Natural killer cell (primary cell): ENCODE data around the gene TNIK. TPM values are rescaled to one million over a fixed set of nuclear protein-coding genes. Genes with fewer than 3 reads are reported as not detected.
"Not testable (repeated sequence)": the region's sequence is repeated elsewhere in the genome, so short reads cannot be mapped to it uniquely, and the experiment has no call there.

Experiments used
- ATAC-seq, 3 donors: fragments of 150-1000 bp in 2 of 3; fragments of 200-7000 bp in 1 of 3; cut with Tn5 transposase; 1 replicate in 1 of 3; 2 replicates in 2 of 3; pipeline ENCODE4 v1.10.0; 2021; ENCODE audit warnings: mild to moderate bottlenecking in 2 of 3, moderate library complexity in 2 of 3
- DNase-seq, 2 donors: peaks; one replicate each; pipeline versions ENCODE4 v3.0.0 to v3.0.0-alpha.2; 2013 to 2021; ENCODE audit warnings: mixed read lengths in 1 of 2
- H3K27ac ChIP-seq: one replicate; pipeline ENCODE4 v1.5.1; 2013; ENCODE audit warnings: mild to moderate bottlenecking, low read length
- H3K27me3 ChIP-seq: one replicate; pipeline ENCODE4 v1.6.1; 2013; ENCODE audit warnings: low read length; ENCODE audit not compliant: control insufficient read depth, insufficient read depth
- H3K36me3 ChIP-seq: one replicate; pipeline ENCODE4 v1.6.1; 2013; ENCODE audit warnings: low read length; ENCODE audit not compliant: control insufficient read depth, insufficient read depth
- H3K4me1 ChIP-seq: one replicate; pipeline ENCODE4 v1.6.1; 2013; ENCODE audit warnings: low read length; ENCODE audit not compliant: control insufficient read depth, insufficient read depth
- H3K4me3 ChIP-seq: one replicate; pipeline ENCODE4 v1.5.1; 2013; ENCODE audit warnings: low read length
- H3K9me3 ChIP-seq: one replicate; pipeline ENCODE4 v1.6.1; 2013; ENCODE audit warnings: low read length; ENCODE audit not compliant: control insufficient read depth, insufficient read depth
- H3K27ac Mint-ChIP-seq, 2 donors: one replicate each; pipeline ENCODE4 v1.8.0; 2022; ENCODE audit warnings: mild to moderate bottlenecking in 2 of 2, mixed read lengths in 2 of 2, moderate library complexity in 1 of 2
- H3K27me3 Mint-ChIP-seq, 2 donors: one replicate each; pipeline ENCODE4 v1.8.0; 2022; ENCODE audit warnings: low read depth in 2 of 2, mixed read lengths in 2 of 2
- H3K36me3 Mint-ChIP-seq: one replicate; pipeline ENCODE4 v1.8.0; 2022; ENCODE audit warnings: mixed read lengths
- H3K4me1 Mint-ChIP-seq, 2 donors: one replicate each; pipeline ENCODE4 v1.8.0; 2022; ENCODE audit warnings: mixed read lengths in 2 of 2
- H3K4me3 Mint-ChIP-seq: one replicate; pipeline ENCODE4 v1.8.0; 2022; ENCODE audit warnings: mild to moderate bottlenecking, moderate library complexity, mixed read lengths
- H3K9me3 Mint-ChIP-seq, 2 donors: one replicate each; pipeline ENCODE4 v1.8.0; 2022; ENCODE audit warnings: mixed read lengths in 2 of 2
- CTCF ChIP-seq: fragments of 200-600 bp; IDR thresholded peaks from one replicate; pipeline ENCODE4 v1.8.0; 2022; ENCODE audit warnings: antibody characterized with exemption
- WGBS: methylation state at CpG from one replicate; pipeline ENCODE4 v1.1.7; 2013; ENCODE audit warnings: missing lambda C conversion rate; ENCODE audit not compliant: insufficient coverage; 5-methylcytosine and 5-hydroxymethylcytosine counted together
- intact Hi-C: fragments of 100-400 bp; cut with micrococcal nuclease; formaldehyde crosslinking; loops from one replicate; pipeline ENCODE4 v1.14.2; 2022
- total RNA-seq, 4 donors: library from RNA; stranded (reverse); fragments of 120-200 nt in 1 of 4; gene quantifications; one replicate each; pipeline versions ENCODE4 v1.2.3 to v1.2.4, GENCODE V29; 2013 to 2022

The TNIK gene
- total RNA-seq, 3 donors from 2014 or later (not counting 1 experiment from before 2014, with no cell fraction given), result 93.7 to 122 (median 119) TPM

GRCh38 chr3:171307046-171307585, 153.1 kb downstream of the TNIK start:
- Histone ChIP-seq H3K4me1 (peaks cover 8% of the 10 kb centered on the region), H3K27me3 (no peaks in the 10 kb centered on the region), H3K27ac (no peak overlapping the region), H3K9me3 (no peaks in the 10 kb centered on the region), H3K36me3 (no peaks in the 10 kb centered on the region), H3K4me3 (no peak overlapping the region)
- no peaks in the 10 kb centered on the region for H3K36me3 Mint-ChIP-seq
- no peak for DNase-seq
- no peak for ATAC-seq
- WGBS, result 100% methylated on average over 1 of the region's 4 CpGs
- no peaks in the 10 kb centered on the region for H3K27me3 Mint-ChIP-seq
- peaks cover 0 to 2% of the 10 kb centered on the region in 2 donors for H3K9me3 Mint-ChIP-seq
- no peak for TF ChIP-seq CTCF
- intact Hi-C loops, result no loop called here
- H3K4me3 Mint-ChIP-seq, result no peak overlapping the region
- H3K27ac Mint-ChIP-seq, result no peak overlapping the region
- peaks cover 70 to 92% of the 10 kb centered on the region in 2 donors for H3K4me1 Mint-ChIP-seq

DNA sequence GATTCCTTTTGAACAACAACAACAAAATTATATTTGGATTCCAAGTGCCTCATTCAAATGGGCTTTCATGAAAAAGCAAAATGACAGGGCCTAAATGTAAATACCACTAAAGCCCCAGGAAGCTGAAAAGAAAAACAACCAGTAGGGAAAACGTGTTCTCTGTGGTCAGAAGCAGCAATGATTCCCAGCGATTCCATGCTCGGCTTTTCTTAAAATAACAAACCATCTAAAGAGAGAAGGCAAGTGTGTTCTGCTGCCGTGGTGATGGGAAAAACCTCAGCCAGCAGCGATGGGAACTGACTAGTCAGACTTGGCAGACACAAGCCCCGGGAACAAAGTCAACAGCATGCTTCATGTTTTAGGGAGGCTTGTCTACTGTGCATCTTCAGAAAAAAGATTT, 153.6 kb downstream of the TNIK start:
- ATAC-seq (no peak), DNase-seq (no peak)
- peaks cover 0 to 2% of the 10 kb centered on the region in 2 donors for H3K9me3 Mint-ChIP-seq
- Histone ChIP-seq H3K9me3 (no peaks in the 10 kb centered on the region), H3K27me3 (no peaks in the 10 kb centered on the region), H3K36me3 (no peaks in the 10 kb centered on the region), H3K4me1 (peaks cover 4% of the 10 kb centered on the region), H3K27ac (no peak overlapping the region), H3K4me3 (no peak overlapping the region)
- intact Hi-C loops, result no loop called here
- WGBS, result 98% methylated on average over 6 of the region's 6 CpGs
- peaks cover 69 to 93% of the 10 kb centered on the region in 2 donors for H3K4me1 Mint-ChIP-seq
- no peak overlapping the region for H3K27ac Mint-ChIP-seq
- H3K4me3 Mint-ChIP-seq, result no peak overlapping the region
- H3K27me3 Mint-ChIP-seq, result no peaks in the 10 kb centered on the region
- H3K36me3 Mint-ChIP-seq, result no peaks in the 10 kb centered on the region
- TF ChIP-seq CTCF, result no peak

- H3K9me3 Mint-ChIP-seq, H3K9me3 ChIP-seq, H3K4me3 ChIP-seq, H3K27me3 ChIP-seq, H3K36me3 ChIP-seq, DNase-seq, intact Hi-C loops, H3K27ac ChIP-seq, H3K36me3 Mint-ChIP-seq, H3K4me1 ChIP-seq, ATAC-seq, H3K27me3 Mint-ChIP-seq: not testable (repeated sequence)
- 100% methylated on average over 1 of the region's 3 CpGs for WGBS
- H3K27ac Mint-ChIP-seq, result peak overlapping the region in 1 of 2 donors; percentile 15
- peaks cover 67 to 91% of the 10 kb centered on the region in 2 donors for H3K4me1 Mint-ChIP-seq
- peak overlapping the region; percentile 3 for H3K4me3 Mint-ChIP-seq
Observed at GRCh38 chr3:171305823-171306222, 154.4 kb downstream of the TNIK start.

GRCh38 chr3:171304498-171304897, 155.7 kb downstream of the TNIK start:
- H3K4me1 ChIP-seq, result not testable (repeated sequence)

GRCh38 chr3:171304017-171304416, 156.2 kb downstream of the TNIK start:
- H3K36me3 ChIP-seq, H3K27ac ChIP-seq, H3K4me3 Mint-ChIP-seq, H3K27me3 ChIP-seq, H3K4me3 ChIP-seq, H3K4me1 ChIP-seq, ATAC-seq, H3K9me3 ChIP-seq, DNase-seq, H3K9me3 Mint-ChIP-seq, H3K27ac Mint-ChIP-seq, H3K27me3 Mint-ChIP-seq, H3K36me3 Mint-ChIP-seq, intact Hi-C loops: not testable (repeated sequence)
- no CpG with 5 or more reads among the region's 1 CpG for WGBS
- H3K4me1 Mint-ChIP-seq, result peaks cover 74 to 91% of the 10 kb centered on the region in 2 donors

More at GRCh38 chr3:171304498-171304897, 155.7 kb downstream of the TNIK start:
- H3K4me3 Mint-ChIP-seq, DNase-seq, H3K27ac ChIP-seq, H3K27me3 Mint-ChIP-seq, H3K27me3 ChIP-seq, intact Hi-C loops, H3K36me3 ChIP-seq, H3K4me3 ChIP-seq, H3K9me3 ChIP-seq, ATAC-seq, H3K36me3 Mint-ChIP-seq, H3K27ac Mint-ChIP-seq, H3K9me3 Mint-ChIP-seq: not testable (repeated sequence)
- WGBS, result 93% methylated on average over 2 of the region's 4 CpGs
- H3K4me1 Mint-ChIP-seq, result peaks cover 72 to 91% of the 10 kb centered on the region in 2 donors
